GM06990 (cell line): Measurements from ENCODE around the gene MYL5.

Experiments
- DNase-seq: peaks from one replicate; pipeline ENCODE4 v3.0.0-alpha.2; 2011; ENCODE audit not compliant: insufficient read length; ENCODE audit errors: extremely low read depth
- H3K27me3 ChIP-seq: replicated peaks from 2 replicates; pipeline ENCODE4 v1.6.0; 2011; ENCODE audit warnings: low read length; ENCODE audit not compliant: control insufficient read depth, insufficient read depth
- H3K36me3 ChIP-seq: 2 replicates; pipeline ENCODE4 v1.5.1; 2011; ENCODE audit warnings: low read length; ENCODE audit not compliant: control insufficient read depth, insufficient read depth
- H3K4me3 ChIP-seq: replicated peaks from 2 replicates; pipeline ENCODE4 v1.5.1; 2011; ENCODE audit warnings: low read depth, mild to moderate bottlenecking, control low read depth, low read length
- CTCF ChIP-seq: IDR thresholded peaks from 2 replicates; pipeline ENCODE4 v1.5.1; 2011; ENCODE audit warnings: low read length, control low read depth, mild to moderate bottlenecking, inconsistent platforms; ENCODE audit not compliant: insufficient read depth, poor library complexity, severe bottlenecking

Gene MYL5

GRCh38 chr4:722169-722725 is 47.9 kb downstream of the MYL5 start:
- peaks cover 8% of the 10 kb centered on the region for H3K36me3 ChIP-seq
- TF ChIP-seq CTCF, result no peak
- no peak overlapping the region for H3K4me3 ChIP-seq
- no peak for DNase-seq
- H3K27me3 ChIP-seq, result no peaks in the 10 kb centered on the region

GRCh38 chr4:722851-723360 is 48.6 kb downstream of the MYL5 start:
- no peak for DNase-seq
- Histone ChIP-seq H3K4me3 (no peak overlapping the region), H3K27me3 (no peaks in the 10 kb centered on the region), H3K36me3 (peaks cover 8% of the 10 kb centered on the region)
- TF ChIP-seq CTCF, result no peak

- Histone ChIP-seq H3K36me3 (peaks cover 8% of the 10 kb centered on the region), H3K27me3 (no peaks in the 10 kb centered on the region), H3K4me3 (no peak overlapping the region)
- DNase-seq, result no peak
- TF ChIP-seq CTCF, result no peak
Observed at GRCh38 chr4:723751-724530, 49.6 kb downstream of the MYL5 start.

GRCh38 chr4:725391-726234 is 51.3 kb downstream of the MYL5 start:
- Histone ChIP-seq H3K27me3 (no peaks in the 10 kb centered on the region), H3K4me3 (no peak overlapping the region)
- no peak for DNase-seq

More at GRCh38 chr4:725391-726234, 51.3 kb downstream of the MYL5 start:
- TF ChIP-seq CTCF, result no peak
- H3K36me3 ChIP-seq, result peaks cover 10% of the 10 kb centered on the region
